HCT116 (cell line): Measurements from ENCODE around the gene ZNF678. TPM values are rescaled to one million over a fixed set of nuclear protein-coding genes. Genes with fewer than 3 reads are reported as not detected.

ENCODE experiments used
- ATAC-seq: fragments of 200-7000 bp; cut with Tn5 transposase; 2 replicates; pipeline ENCODE4 v1.9.1; 2020; ENCODE audit warnings: mild to moderate bottlenecking, moderate library complexity
- BruUV-seq: library from RNA; stranded (reverse); fragments of 400-500 nt; replicated peaks from 2 replicates; lab custom pipeline; 2021; lab: Mats Ljungman, UMichigan
- CTCF ChIA-PET: fragments of 300-600 bp; sonication (Branson Sonifier 250); formaldehyde crosslinking; loops from one replicate; lab custom pipeline; 2021; ENCODE audit warnings: antibody characterized with exemption; lab: Charles Lee
- POLR2A ChIA-PET: fragments of 300-600, 350-600 bp; sonication (Branson Sonifier 250); formaldehyde crosslinking; loops from one replicate; lab custom pipeline; 2021; ENCODE audit warnings: antibody characterized with exemption; lab: Charles Lee
- RAD21 ChIA-PET, 2 experiments: fragments of 300-600 bp; sonication (Branson Sonifier 250); formaldehyde crosslinking; loops; one replicate each; lab custom pipeline; 2023; ENCODE audit warnings: low total read pairs in 2 of 2; ENCODE audit not compliant: uncharacterized antibody in 2 of 2, unreplicated experiment in 2 of 2, low non-redundant PET in 1 of 2; lab: Charles Lee
- DNase-seq: peaks from one replicate; pipeline ENCODE4 v3.0.0-alpha.2; 2010; ENCODE audit warnings: low read depth, low spot score
- H2AFZ ChIP-seq: fragments of 200-600 bp; shearing (Covaris generic), sonication (generic); 2 replicates; pipeline ENCODE4 v1.6.1; 2017; ENCODE audit warnings: low read depth, mixed run types, mixed read lengths, antibody characterized with exemption, low read length; ENCODE audit not compliant: poor library complexity, severe bottlenecking
- H3K27ac ChIP-seq: 2 replicates; pipeline ENCODE4 v1.5.1; 2012; ENCODE audit warnings: low read depth, low read length
- H3K27me3 ChIP-seq: fragments of 200-600 bp; sonication (generic); 2 replicates; pipeline ENCODE4 v1.6.1; 2016; ENCODE audit warnings: mixed run types, low read length, mixed read lengths; ENCODE audit not compliant: insufficient read depth
- H3K36me3 ChIP-seq, 2 experiments: fragments of 200-500 bp in 1 of 2; fragments of 200-600 bp in 1 of 2; sonication (Bioruptor generic) in 1 of 2; sonication (generic) in 1 of 2; 2 replicates each; pipeline versions ENCODE4 v1.5.1 to v1.6.1; 2014 to 2016; ENCODE audit warnings: low read length in 2 of 2, inconsistent platforms in 1 of 2, mixed read lengths in 1 of 2, mixed run types in 1 of 2; ENCODE audit not compliant: insufficient read depth in 2 of 2, control insufficient read depth in 1 of 2
- H3K4me1 ChIP-seq, 2 experiments: fragments of 200-600 bp in 1 of 2; sonication (generic) in 1 of 2; 2 replicates each; pipeline versions ENCODE4 v1.5.1 to v1.6.1; 2012 to 2017; ENCODE audit warnings: low read length in 2 of 2, inconsistent platforms in 1 of 2, mild to moderate bottlenecking in 1 of 2, mixed read lengths in 1 of 2, mixed run types in 1 of 2, moderate library complexity in 1 of 2; ENCODE audit not compliant: insufficient read depth in 2 of 2, control insufficient read depth in 1 of 2
- H3K4me2 ChIP-seq: fragments of 200-600 bp; sonication (generic); 2 replicates; pipeline ENCODE4 v1.6.1; 2017; ENCODE audit warnings: mixed run types, low read length, mixed read lengths
- H3K4me3 ChIP-seq, 2 experiments: fragments of 200-600 bp in 1 of 2; sonication (generic) in 1 of 2; replicated peaks in 1 of 2; 2 replicates each; pipeline ENCODE4 v1.5.1; 2011 to 2016; ENCODE audit warnings: low read length in 2 of 2, control low read depth in 1 of 2, low read depth in 1 of 2, mild to moderate bottlenecking in 1 of 2, mixed read lengths in 1 of 2, mixed run types in 1 of 2
- H3K79me2 ChIP-seq: fragments of 200-600 bp; sonication (generic); 2 replicates; pipeline ENCODE4 v1.6.1; 2017; ENCODE audit warnings: mild to moderate bottlenecking, mixed run types, low read length, moderate library complexity, mixed read lengths; ENCODE audit not compliant: insufficient read depth
- H3K9ac ChIP-seq: fragments of 200-600 bp; sonication (generic); 2 replicates; pipeline ENCODE4 v1.6.1; 2016; ENCODE audit warnings: low read length, mixed read lengths
- H3K9me2 ChIP-seq: fragments of 200-600 bp; sonication (generic), shearing (Covaris generic); 2 replicates; pipeline ENCODE4 v1.6.1; 2017; ENCODE audit warnings: mixed run types, mild to moderate bottlenecking, moderate library complexity; ENCODE audit not compliant: insufficient read depth
- H3K9me3 ChIP-seq, 2 experiments: fragments of 200-500 bp in 1 of 2; fragments of 200-600 bp in 1 of 2; sonication (Bioruptor generic) in 1 of 2; sonication (generic) in 1 of 2; 2 replicates each; pipeline ENCODE4 v1.6.1; 2014 to 2017; ENCODE audit warnings: low read length in 2 of 2, mixed read lengths in 2 of 2, inconsistent platforms in 1 of 2, low read depth in 1 of 2, mild to moderate bottlenecking in 1 of 2, mixed run types in 1 of 2, moderate library complexity in 1 of 2; ENCODE audit not compliant: control insufficient read depth in 1 of 2, insufficient read depth in 1 of 2
- H4K20me1 ChIP-seq: fragments of 200-600 bp; sonication (generic), shearing (Covaris generic); 2 replicates; pipeline ENCODE4 v1.6.1; 2017; ENCODE audit warnings: mixed run types, mild to moderate bottlenecking, moderate library complexity; ENCODE audit not compliant: insufficient read depth
- CBX3 ChIP-seq: IDR thresholded peaks from 2 replicates; pipeline ENCODE4 v1.6.1; 2012; ENCODE audit warnings: low read depth
- CEBPB ChIP-seq: IDR thresholded peaks from 2 replicates; pipeline ENCODE4 v1.6.1; 2012; ENCODE audit warnings: low read depth
- EGR1 ChIP-seq: IDR thresholded peaks from 2 replicates; pipeline ENCODE4 v1.6.1; 2012; ENCODE audit warnings: low read depth
- EZH2phosphoT487 ChIP-seq: fragments of 200-600 bp; IDR thresholded peaks from 2 replicates; pipeline ENCODE4 v1.6.1; 2018; ENCODE audit warnings: antibody characterized with exemption, borderline replicate concordance
- FOSL1 ChIP-seq: IDR thresholded peaks from 2 replicates; pipeline ENCODE4 v1.6.1; 2012; ENCODE audit warnings: low read depth
- JUND ChIP-seq: IDR thresholded peaks from 2 replicates; pipeline ENCODE4 v1.6.1; 2012
- RAD21 ChIP-seq: IDR thresholded peaks from 2 replicates; pipeline ENCODE4 v1.6.1; 2012; ENCODE audit warnings: low read depth, mild to moderate bottlenecking
- SIN3A ChIP-seq: IDR thresholded peaks from 2 replicates; pipeline ENCODE4 v1.6.1; 2012; ENCODE audit warnings: low read depth
- SP1 ChIP-seq: IDR thresholded peaks from 2 replicates; pipeline ENCODE4 v1.6.1; 2012; ENCODE audit warnings: low read depth
- ZNF274 ChIP-seq: fragments of 200-500 bp; sonication (Bioruptor generic); IDR thresholded peaks from 2 replicates; pipeline ENCODE4 v1.6.1; 2014; ENCODE audit warnings: mild to moderate bottlenecking, low read depth, low read length, inconsistent platforms
- intact Hi-C: fragments of 100-400 bp; cut with micrococcal nuclease; formaldehyde crosslinking; loops from 2 replicates; pipeline ENCODE4 v1.10.0; 2022
- total RNA-seq: library from RNA; stranded (reverse); gene quantifications from one replicate; pipeline ENCODE4 v1.2.1, GENCODE V29; 2021; ENCODE audit not compliant: unreplicated experiment
- TF ChIP-seq, protein P1 (sequence below): IDR thresholded peaks from 2 replicates; pipeline ENCODE4 v1.6.1; 2012
- TF ChIP-seq, protein P2 (sequence below): IDR thresholded peaks from 2 replicates; pipeline ENCODE4 v1.6.1; 2011; ENCODE audit warnings: mild to moderate bottlenecking, low read length, moderate library complexity; ENCODE audit not compliant: insufficient replicate concordance; ENCODE audit errors: extremely low read depth
- TF ChIP-seq, protein P3 (sequence below): IDR thresholded peaks from 2 replicates; pipeline ENCODE4 v1.6.1; 2012
- TF ChIP-seq, protein P4 (sequence below), 3 experiments: fragments of 200-600 bp in 1 of 3; sonication (generic) in 1 of 3; IDR thresholded peaks in 2 of 3; conservative IDR thresholded peaks in 1 of 3; 2 replicates each; pipeline ENCODE4 v1.5.1; 2012 to 2017; ENCODE audit warnings: low read depth in 2 of 3, low read length in 2 of 3, antibody characterized with exemption in 1 of 3, borderline replicate concordance in 1 of 3, control low read depth in 1 of 3, mild to moderate bottlenecking in 1 of 3, mixed read lengths in 1 of 3, mixed run types in 1 of 3, moderate library complexity in 1 of 3; ENCODE audit not compliant: insufficient read depth in 1 of 3

Gene ZNF678
- total RNA-seq, 1 experiment from 2014 or later = 6.1 TPM

DNA sequence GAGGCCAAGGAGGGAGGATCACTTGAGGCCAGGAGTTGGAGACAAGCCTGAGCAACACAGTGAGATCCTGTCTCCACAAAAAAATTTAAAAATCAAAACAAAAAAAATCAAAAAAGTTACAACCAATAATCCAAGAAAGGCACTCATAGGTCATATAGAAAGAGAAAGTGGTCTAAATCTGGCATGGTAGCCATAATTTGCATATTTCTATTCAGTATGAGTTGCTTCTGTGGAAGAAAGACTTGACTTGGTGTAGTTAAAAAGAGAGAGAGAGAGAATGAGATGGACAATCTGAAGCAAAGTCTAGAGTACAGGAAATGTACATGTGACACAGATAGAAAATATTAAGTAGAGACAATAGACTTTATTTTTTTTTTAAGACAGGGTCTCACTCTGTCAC lies 149.3 kb downstream of the ZNF678 start:
- H4K20me1 ChIP-seq = no peaks in the 10 kb centered on the region
- peaks cover 0 to 2% of the 10 kb centered on the region in 2 experiments; a peak in 1 of 4 replicates for H3K9me3 ChIP-seq
- H3K9me2 ChIP-seq = no peaks in the 10 kb centered on the region
- H3K4me2 ChIP-seq = no peak overlapping the region
- H3K36me3 ChIP-seq = no peaks in the 10 kb centered on the region
- H3K79me2 ChIP-seq = no peaks in the 10 kb centered on the region
- POLR2A ChIA-PET = no interaction called here
- RAD21 ChIA-PET = no interaction called here
- H3K4me3 ChIP-seq = no peak overlapping the region
- TF ChIP-seq, protein P1, sequence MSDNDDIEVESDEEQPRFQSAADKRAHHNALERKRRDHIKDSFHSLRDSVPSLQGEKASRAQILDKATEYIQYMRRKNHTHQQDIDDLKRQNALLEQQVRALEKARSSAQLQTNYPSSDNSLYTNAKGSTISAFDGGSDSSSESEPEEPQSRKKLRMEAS = no peak
- TF ChIP-seq EZH2phosphoT487 (no peak), FOSL1 (no peak), EGR1 (no peak), CBX3 (no peak), JUND (no peak)
- TF ChIP-seq, protein P2, sequence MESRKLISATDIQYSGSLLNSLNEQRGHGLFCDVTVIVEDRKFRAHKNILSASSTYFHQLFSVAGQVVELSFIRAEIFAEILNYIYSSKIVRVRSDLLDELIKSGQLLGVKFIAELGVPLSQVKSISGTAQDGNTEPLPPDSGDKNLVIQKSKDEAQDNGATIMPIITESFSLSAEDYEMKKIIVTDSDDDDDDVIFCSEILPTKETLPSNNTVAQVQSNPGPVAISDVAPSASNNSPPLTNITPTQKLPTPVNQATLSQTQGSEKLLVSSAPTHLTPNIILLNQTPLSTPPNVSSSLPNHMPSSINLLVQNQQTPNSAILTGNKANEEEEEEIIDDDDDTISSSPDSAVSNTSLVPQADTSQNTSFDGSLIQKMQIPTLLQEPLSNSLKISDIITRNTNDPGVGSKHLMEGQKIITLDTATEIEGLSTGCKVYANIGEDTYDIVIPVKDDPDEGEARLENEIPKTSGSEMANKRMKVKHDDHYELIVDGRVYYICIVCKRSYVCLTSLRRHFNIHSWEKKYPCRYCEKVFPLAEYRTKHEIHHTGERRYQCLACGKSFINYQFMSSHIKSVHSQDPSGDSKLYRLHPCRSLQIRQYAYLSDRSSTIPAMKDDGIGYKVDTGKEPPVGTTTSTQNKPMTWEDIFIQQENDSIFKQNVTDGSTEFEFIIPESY = no peak
- TF ChIP-seq, protein P3, sequence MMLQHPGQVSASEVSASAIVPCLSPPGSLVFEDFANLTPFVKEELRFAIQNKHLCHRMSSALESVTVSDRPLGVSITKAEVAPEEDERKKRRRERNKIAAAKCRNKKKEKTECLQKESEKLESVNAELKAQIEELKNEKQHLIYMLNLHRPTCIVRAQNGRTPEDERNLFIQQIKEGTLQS = no peak
- DNase-seq (no peak), ATAC-seq (no peak)
- H3K27ac ChIP-seq = no peak overlapping the region
- no TSS peak for BruUV-seq
- intact Hi-C loops = no loop called here
- H3K9ac ChIP-seq = no peak overlapping the region
- H2AFZ ChIP-seq = no peak overlapping the region
- H3K4me1 ChIP-seq = no peaks in the 10 kb centered on the region
- no peaks in the 10 kb centered on the region for H3K27me3 ChIP-seq
- CTCF ChIA-PET = no interaction called here

DNA sequence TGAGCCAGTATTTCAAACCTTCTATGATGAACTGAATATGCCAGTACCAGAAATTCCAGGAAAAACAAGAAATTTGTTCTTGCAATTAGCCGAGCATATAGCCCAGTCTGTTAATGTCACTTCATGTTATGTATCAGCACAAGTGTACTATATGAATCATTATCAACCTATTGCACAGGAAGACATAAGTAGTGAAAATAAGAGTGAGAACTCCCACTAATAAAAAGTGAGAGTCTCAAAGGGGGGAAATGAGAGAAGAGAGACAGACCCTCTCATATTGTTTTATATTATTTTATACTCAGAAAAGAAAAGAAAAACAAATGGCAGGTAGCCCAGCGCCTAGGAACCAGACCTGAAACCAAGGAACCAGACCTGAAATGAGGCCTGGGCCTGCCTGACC lies 155.6 kb downstream of the ZNF678 start:
- no TSS peak for BruUV-seq
- Histone ChIP-seq H3K9me2 (no peaks in the 10 kb centered on the region), H3K36me3 (no peaks in the 10 kb centered on the region), H3K27ac (no peak overlapping the region), H3K9me3 (peaks cover 12 to 15% of the 10 kb centered on the region in 2 experiments; a peak in 2 of 4 replicates), H3K4me3 (no peak overlapping the region), H3K79me2 (no peaks in the 10 kb centered on the region), H3K4me2 (no peak overlapping the region), H4K20me1 (no peaks in the 10 kb centered on the region), H3K9ac (no peak overlapping the region), H3K27me3 (no peaks in the 10 kb centered on the region), H2AFZ (no peak overlapping the region), H3K4me1 (no peaks in the 10 kb centered on the region)
- ATAC-seq (no peak), DNase-seq (no peak)
- RAD21 ChIA-PET = no interaction called here
- CTCF ChIA-PET = no interaction called here
- intact Hi-C loops = no loop called here
- POLR2A ChIA-PET = no interaction called here
- TF ChIP-seq ZNF274 (no peak), RAD21 (no peak), CBX3 (no peak), SIN3A (no peak), CEBPB (no peak), SP1 (no peak), EZH2phosphoT487 (no peak)
- TF ChIP-seq, protein P2 = no peak
- TF ChIP-seq, protein P4, sequence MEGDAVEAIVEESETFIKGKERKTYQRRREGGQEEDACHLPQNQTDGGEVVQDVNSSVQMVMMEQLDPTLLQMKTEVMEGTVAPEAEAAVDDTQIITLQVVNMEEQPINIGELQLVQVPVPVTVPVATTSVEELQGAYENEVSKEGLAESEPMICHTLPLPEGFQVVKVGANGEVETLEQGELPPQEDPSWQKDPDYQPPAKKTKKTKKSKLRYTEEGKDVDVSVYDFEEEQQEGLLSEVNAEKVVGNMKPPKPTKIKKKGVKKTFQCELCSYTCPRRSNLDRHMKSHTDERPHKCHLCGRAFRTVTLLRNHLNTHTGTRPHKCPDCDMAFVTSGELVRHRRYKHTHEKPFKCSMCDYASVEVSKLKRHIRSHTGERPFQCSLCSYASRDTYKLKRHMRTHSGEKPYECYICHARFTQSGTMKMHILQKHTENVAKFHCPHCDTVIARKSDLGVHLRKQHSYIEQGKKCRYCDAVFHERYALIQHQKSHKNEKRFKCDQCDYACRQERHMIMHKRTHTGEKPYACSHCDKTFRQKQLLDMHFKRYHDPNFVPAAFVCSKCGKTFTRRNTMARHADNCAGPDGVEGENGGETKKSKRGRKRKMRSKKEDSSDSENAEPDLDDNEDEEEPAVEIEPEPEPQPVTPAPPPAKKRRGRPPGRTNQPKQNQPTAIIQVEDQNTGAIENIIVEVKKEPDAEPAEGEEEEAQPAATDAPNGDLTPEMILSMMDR (IDR thresholded peaks at IDR 0.05 in 2 of 3, conservative IDR thresholded peaks at IDR 0.05 in 1 of 3; ENCODE audit: borderline replicate concordance in 1 of 3, insufficient read depth in 1 of 3, low read depth in 2 of 3, low read length in 2 of 3) = no peak
